ENCODE measurements around the gene COL23A1.

COL23A1 gene

GRCh38 chr5:178192244-178192643, 397.9 kb downstream of the COL23A1 start:
- WGBS, 2 experiments, result 88 to 95% methylated on average over 2 of the region's 2 CpGs
- no peaks in the 10 kb centered on the region for H3K36me3 ChIP-seq (ENCODE audit: control insufficient read depth, insufficient read depth, low read length)
- no peak overlapping the region for H3K27ac ChIP-seq (ENCODE audit: insufficient read depth, low read depth, low read length, poor library complexity, severe bottlenecking)
- H3K9me3 ChIP-seq (ENCODE audit: control insufficient read depth, low read length), result peaks cover 2% of the 10 kb centered on the region
- no peak overlapping the region for H3K4me3 ChIP-seq (ENCODE audit: insufficient read depth, low read depth, low read length)
- H3K4me1 ChIP-seq (ENCODE audit: control insufficient read depth, insufficient read depth, low read length), result peaks cover 8% of the 10 kb centered on the region
- no peaks in the 10 kb centered on the region for H3K27me3 ChIP-seq (ENCODE audit: control insufficient read depth, insufficient read depth, low read length, poor library complexity, severe bottlenecking)

GRCh38 chr5:178191661-178192060, 398.5 kb downstream of the COL23A1 start:
- peaks cover 8% of the 10 kb centered on the region for H3K4me1 ChIP-seq (ENCODE audit: control insufficient read depth, insufficient read depth, low read length)
- H3K27ac ChIP-seq (ENCODE audit: insufficient read depth, low read depth, low read length, poor library complexity, severe bottlenecking), result no peak overlapping the region
- H3K9me3 ChIP-seq (ENCODE audit: control insufficient read depth, low read length), result peaks cover 2% of the 10 kb centered on the region
- WGBS, 2 experiments, result 85 to 87% methylated on average over 4 of the region's 4 CpGs
- H3K27me3 ChIP-seq (ENCODE audit: control insufficient read depth, insufficient read depth, low read length, poor library complexity, severe bottlenecking), result no peaks in the 10 kb centered on the region
- no peaks in the 10 kb centered on the region for H3K36me3 ChIP-seq (ENCODE audit: control insufficient read depth, insufficient read depth, low read length)
- H3K4me3 ChIP-seq (ENCODE audit: insufficient read depth, low read depth, low read length), result no peak overlapping the region

- WGBS, 2 experiments, result 45 to 47% methylated on average over 2 of the region's 2 CpGs
- Histone ChIP-seq H3K36me3 (ENCODE audit: control insufficient read depth, insufficient read depth, low read length) (no peaks in the 10 kb centered on the region), H3K27ac (ENCODE audit: insufficient read depth, low read depth, low read length, poor library complexity, severe bottlenecking) (no peak overlapping the region), H3K27me3 (ENCODE audit: control insufficient read depth, insufficient read depth, low read length, poor library complexity, severe bottlenecking) (no peaks in the 10 kb centered on the region), H3K9me3 (ENCODE audit: control insufficient read depth, low read length) (peaks cover 2% of the 10 kb centered on the region), H3K4me3 (ENCODE audit: insufficient read depth, low read depth, low read length) (no peak overlapping the region), H3K4me1 (ENCODE audit: control insufficient read depth, insufficient read depth, low read length) (no peaks in the 10 kb centered on the region)
Observed at GRCh38 chr5:178189433-178189832, 400.8 kb downstream of the COL23A1 start.

All from ectodermal cell (in vitro differentiated cells).